Testis (tissue), 3 donors: ENCODE measurements around the gene BACH2. TPM values are rescaled to one million over a fixed set of nuclear protein-coding genes. Genes with fewer than 3 reads are reported as not detected.
"Not testable (repeated sequence)": the region's sequence is repeated elsewhere in the genome, so short reads cannot be mapped to it uniquely, and the experiment has no call there.

Experiments
- DNase-seq: peaks from one replicate; pipeline ENCODE4 v3.0.0-alpha.2; 2019
- H3K27ac ChIP-seq, 2 donors: fragments of 200-600 bp; sonication (generic); one replicate each; pipeline ENCODE4 v1.5.1; 2019
- H3K27me3 ChIP-seq: fragments of 200-600 bp; sonication (generic); one replicate; pipeline ENCODE4 v1.5.1; 2019
- H3K36me3 ChIP-seq: fragments of 200-600 bp; sonication (generic); one replicate; pipeline ENCODE4 v1.5.1; 2017; ENCODE audit warnings: low read depth; ENCODE audit errors: missing control alignments
- H3K4me1 ChIP-seq: fragments of 200-600 bp; sonication (generic); one replicate; pipeline ENCODE4 v1.5.1; 2019
- H3K4me3 ChIP-seq, 2 donors: fragments of 200-600 bp; sonication (generic); one replicate each; pipeline ENCODE4 v1.5.1; 2017 to 2019
- H3K9me3 ChIP-seq: fragments of 200-600 bp; sonication (generic); one replicate; pipeline ENCODE4 v1.5.1; 2017
- POLR2A ChIP-seq: fragments of 450-650 bp; IDR thresholded peaks from one replicate; pipeline ENCODE4 v1.6.1; 2017; ENCODE audit warnings: antibody characterized with exemption, mild to moderate bottlenecking, moderate library complexity
- WGBS, 2 donors: methylation state at CpG; one replicate each; pipeline ENCODE4 v1.1.5; 2018; 5-methylcytosine and 5-hydroxymethylcytosine counted together
- intact Hi-C: fragments of 100-400 bp; cut with DNase I; formaldehyde crosslinking; loops from one replicate; pipeline ENCODE4 v1.15.1; 2023; ENCODE audit warnings: low total_unique reads
- polyA plus RNA-seq: library from polyadenylated mRNA; stranded (reverse); fragments of 350-450 nt; fragmentation: Illumina TruSeq; extraction: RNeasy Lipid Tissue Mini Kit (QIAGEN cat#74804); gene quantifications from one replicate; pipeline ENCODE4 v1.2.3, GENCODE V29; 2014; ENCODE audit warnings: low read depth, low replicate concordance; ENCODE audit not compliant: insufficient read depth
- total RNA-seq, 2 donors: library from RNA; depleted of rRNA; stranded (reverse); fragments of >200 nt; gene quantifications; one replicate each; pipeline ENCODE4 v1.2.3, GENCODE V29; 2016
- TF ChIP-seq, protein P1 (sequence below), 3 experiments: fragments of 450-650 bp in 2 of 3; fragments of 200-600 bp in 1 of 3; sonication (generic) in 1 of 3; IDR thresholded peaks; one replicate each; pipeline ENCODE4 v1.5.1; 2016 to 2019; ENCODE audit warnings: antibody characterized with exemption in 3 of 3, mild to moderate bottlenecking in 2 of 3, moderate library complexity in 1 of 3

Gene BACH2
- total and polyA plus RNA-seq, 3 donors from 2014 or later, result 5.0 to 8.3 (median 6.5) TPM

DNA sequence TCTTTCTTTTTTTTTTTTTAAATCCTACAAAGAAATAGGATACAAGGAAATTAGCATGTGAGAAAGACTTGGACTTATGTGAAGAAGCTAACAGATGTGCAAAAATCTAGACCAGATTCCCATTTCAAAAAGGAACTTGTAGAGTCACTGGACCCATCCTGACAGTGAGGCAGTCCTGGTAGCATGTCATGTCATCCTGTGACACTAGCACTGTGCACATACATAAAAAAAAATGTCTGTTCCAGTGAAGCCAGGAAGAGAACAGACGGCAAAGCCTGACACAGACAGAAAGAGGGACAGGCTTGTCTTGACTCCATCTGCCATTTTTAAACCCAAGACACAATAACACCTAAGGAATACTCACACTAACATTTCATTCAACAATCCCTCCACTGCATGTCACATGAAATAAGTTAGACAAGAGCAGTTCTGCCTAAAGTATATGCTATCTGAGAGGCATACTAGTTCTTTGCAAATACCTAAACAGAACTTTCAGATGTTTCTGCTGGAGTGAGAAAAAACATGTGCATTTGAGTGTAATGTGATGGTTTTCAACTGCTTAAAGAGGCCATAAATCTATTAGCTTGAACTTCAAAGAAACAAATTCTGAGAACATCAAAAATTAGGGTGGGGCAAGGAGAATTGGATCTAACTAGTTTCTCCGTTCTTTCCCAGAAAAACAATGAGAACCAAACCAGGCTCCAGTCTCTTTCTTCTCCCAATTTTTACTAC lies 159.6 kb downstream of the BACH2 start:
- no peak overlapping the region for H3K27ac ChIP-seq

DNA sequence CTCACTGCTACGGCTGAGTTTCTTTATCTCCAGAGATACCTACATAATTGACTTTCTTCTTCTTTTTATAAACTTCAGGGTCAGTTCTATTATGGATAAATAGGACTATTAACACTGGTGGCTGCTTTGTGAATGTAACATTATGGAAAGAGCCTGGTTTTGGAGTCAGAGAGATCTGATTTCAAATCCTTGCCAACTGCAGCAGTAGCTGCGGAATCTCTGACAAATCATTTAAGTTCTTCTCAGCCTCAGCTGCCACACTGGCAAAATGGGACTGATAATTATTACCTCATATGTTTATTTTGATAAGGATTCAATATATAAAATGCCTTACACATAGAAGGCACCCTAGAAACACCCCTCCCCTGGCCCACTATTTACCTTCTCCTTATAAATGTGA lies 160.5 kb downstream of the BACH2 start:
- TF ChIP-seq, protein P1, sequence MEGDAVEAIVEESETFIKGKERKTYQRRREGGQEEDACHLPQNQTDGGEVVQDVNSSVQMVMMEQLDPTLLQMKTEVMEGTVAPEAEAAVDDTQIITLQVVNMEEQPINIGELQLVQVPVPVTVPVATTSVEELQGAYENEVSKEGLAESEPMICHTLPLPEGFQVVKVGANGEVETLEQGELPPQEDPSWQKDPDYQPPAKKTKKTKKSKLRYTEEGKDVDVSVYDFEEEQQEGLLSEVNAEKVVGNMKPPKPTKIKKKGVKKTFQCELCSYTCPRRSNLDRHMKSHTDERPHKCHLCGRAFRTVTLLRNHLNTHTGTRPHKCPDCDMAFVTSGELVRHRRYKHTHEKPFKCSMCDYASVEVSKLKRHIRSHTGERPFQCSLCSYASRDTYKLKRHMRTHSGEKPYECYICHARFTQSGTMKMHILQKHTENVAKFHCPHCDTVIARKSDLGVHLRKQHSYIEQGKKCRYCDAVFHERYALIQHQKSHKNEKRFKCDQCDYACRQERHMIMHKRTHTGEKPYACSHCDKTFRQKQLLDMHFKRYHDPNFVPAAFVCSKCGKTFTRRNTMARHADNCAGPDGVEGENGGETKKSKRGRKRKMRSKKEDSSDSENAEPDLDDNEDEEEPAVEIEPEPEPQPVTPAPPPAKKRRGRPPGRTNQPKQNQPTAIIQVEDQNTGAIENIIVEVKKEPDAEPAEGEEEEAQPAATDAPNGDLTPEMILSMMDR (IDR thresholded peaks at IDR 0.05), result no peak
- no peak for TF ChIP-seq POLR2A
- H3K27ac ChIP-seq, result no peak overlapping the region
- H3K36me3 ChIP-seq, result no peaks in the 10 kb centered on the region
- no peak overlapping the region for H3K4me3 ChIP-seq
- no peaks in the 10 kb centered on the region for H3K9me3 ChIP-seq
- intact Hi-C loops, result no loop called here
- no peak for DNase-seq
- 71 to 78% methylated on average over 2 of the region's 2 CpGs for WGBS, 2 donors
- H3K4me1 ChIP-seq, result no peaks in the 10 kb centered on the region
- H3K27me3 ChIP-seq, result no peaks in the 10 kb centered on the region

More for the DNA sequence above, 159.6 kb downstream of the BACH2 start:
- no peak for DNase-seq
- intact Hi-C loops, result no loop called here
- Histone ChIP-seq H3K27me3 (no peaks in the 10 kb centered on the region), H3K9me3 (no peaks in the 10 kb centered on the region), H3K4me3 (no peak overlapping the region), H3K36me3 (no peaks in the 10 kb centered on the region), H3K4me1 (no peaks in the 10 kb centered on the region)
- TF ChIP-seq, protein P1 (IDR thresholded peaks at IDR 0.05), result no peak
- TF ChIP-seq POLR2A, result no peak
- WGBS, 2 donors, result 92 to 95% methylated on average over 2 of the region's 2 CpGs

DNA sequence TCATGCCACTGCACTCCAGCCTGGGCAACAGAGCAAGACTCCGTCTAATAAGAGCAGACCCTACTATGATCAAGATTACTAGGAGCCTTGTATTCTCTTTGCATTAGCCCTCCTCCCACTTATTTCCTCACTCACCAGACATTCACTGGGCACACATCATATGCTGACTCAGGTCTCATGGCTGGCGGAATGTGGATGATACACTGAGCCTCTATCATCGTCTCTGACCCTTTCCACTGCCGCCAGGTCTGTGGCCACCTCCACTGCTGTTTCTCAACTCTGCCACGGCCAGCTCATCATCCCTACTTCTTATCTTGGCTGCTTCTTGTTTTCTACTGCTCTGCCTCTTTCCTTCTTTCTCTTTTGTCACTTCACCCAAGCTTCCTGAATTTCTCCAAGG lies 161.0 kb downstream of the BACH2 start:
- Histone ChIP-seq H3K9me3 (no peaks in the 10 kb centered on the region), H3K27me3 (no peaks in the 10 kb centered on the region), H3K36me3 (no peaks in the 10 kb centered on the region), H3K4me3 (no peak overlapping the region), H3K4me1 (no peaks in the 10 kb centered on the region), H3K27ac (no peak overlapping the region)
- no peak for DNase-seq
- intact Hi-C loops, result no loop called here
- 75 to 80% methylated on average over 5 of the region's 5 CpGs for WGBS, 2 donors
- TF ChIP-seq, protein P1 (IDR thresholded peaks at IDR 0.05), result no peak
- TF ChIP-seq POLR2A, result no peak

DNA sequence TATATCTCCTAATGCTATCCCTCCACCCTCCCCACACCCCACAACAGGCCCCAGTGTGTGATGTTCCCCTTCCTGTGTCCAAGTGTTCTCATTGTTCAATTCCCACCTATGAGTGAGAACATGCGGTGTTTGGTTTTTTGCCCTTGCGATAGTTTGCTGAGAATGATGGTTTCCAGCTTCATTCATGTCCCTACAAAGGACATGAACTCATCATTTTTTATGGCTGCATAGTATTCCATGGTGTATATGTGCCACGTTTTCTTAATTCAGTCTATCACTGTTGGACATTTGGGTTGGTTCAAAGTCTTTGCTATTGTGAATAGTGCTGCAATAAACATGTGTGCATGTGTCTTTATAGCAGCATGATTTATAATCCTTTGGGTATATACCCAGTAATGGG lies 163.0 kb downstream of the BACH2 start:
- H3K36me3 ChIP-seq, H3K4me3 ChIP-seq, DNase-seq, H3K4me1 ChIP-seq, intact Hi-C loops, H3K27me3 ChIP-seq, H3K27ac ChIP-seq, H3K9me3 ChIP-seq: not testable (repeated sequence)
- 90 to 100% methylated on average over 3 of the region's 3 CpGs for WGBS, 2 donors

DNA sequence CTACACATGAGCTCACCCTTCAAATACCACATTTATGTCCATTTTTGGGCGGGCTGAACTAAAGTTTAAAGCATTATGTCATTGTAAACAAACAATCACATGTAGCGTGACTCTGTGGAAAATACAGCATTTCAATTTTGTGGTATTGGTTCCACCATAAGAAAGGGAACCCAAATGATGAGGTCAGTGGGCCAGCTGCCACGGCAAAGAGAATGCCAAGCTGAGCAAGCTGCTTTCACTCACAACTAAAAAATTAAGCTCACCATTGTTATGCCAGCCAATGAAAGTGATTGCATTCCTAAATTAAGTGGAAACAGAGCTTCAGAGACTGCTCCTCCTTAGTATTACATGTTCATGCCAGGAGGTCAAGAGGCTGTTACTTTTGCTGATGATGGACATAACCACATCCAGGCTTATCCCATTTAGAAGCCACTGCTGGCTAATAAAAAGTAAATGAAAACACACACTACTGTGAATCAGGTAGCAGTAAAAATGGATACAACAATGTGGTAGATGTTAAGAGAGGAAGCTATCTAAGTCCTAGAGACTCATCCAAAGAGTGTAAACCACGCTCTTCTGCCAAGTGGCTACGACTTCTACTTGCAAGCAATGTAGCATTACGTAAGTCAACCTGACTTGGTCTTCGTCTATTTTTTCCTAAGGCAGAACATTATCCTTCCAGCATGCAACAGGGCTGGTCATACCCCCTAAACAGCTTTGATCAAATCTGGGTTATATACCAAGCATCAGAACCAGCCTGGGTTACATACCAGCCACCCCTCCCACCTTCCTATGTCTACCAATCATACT lies 164.8 kb downstream of the BACH2 start:
- Histone ChIP-seq H3K27me3 (no peaks in the 10 kb centered on the region), H3K4me3 (no peak overlapping the region), H3K36me3 (no peaks in the 10 kb centered on the region), H3K4me1 (no peaks in the 10 kb centered on the region), H3K9me3 (no peaks in the 10 kb centered on the region), H3K27ac (no peak overlapping the region)
- TF ChIP-seq, protein P1 (IDR thresholded peaks at IDR 0.05), result no peak
- no peak for TF ChIP-seq POLR2A
- intact Hi-C loops, result no loop called here
- WGBS, 2 donors, result 85 to 89% methylated on average over 7 of the region's 7 CpGs
- no peak for DNase-seq
